CD14-positive monocyte (primary cell): ENCODE data around the gene ANP32B. TPM values are rescaled to one million over a fixed set of nuclear protein-coding genes. Genes with fewer than 3 reads are reported as not detected.
A peak's percentile ranks its signal among the peaks of the same experiment; 100 is the strongest.

Experiments used
- DNase-seq, 3 donors: peaks; one replicate each; pipeline ENCODE4 v3.0.0-alpha.2; 2011 to 2022
- H2AFZ ChIP-seq: 2 replicates; pipeline ENCODE4 v1.6.0; 2012; ENCODE audit warnings: mild to moderate bottlenecking, low read depth, low read length, inconsistent platforms; ENCODE audit not compliant: insufficient read depth, poor library complexity, severe bottlenecking
- H3K27ac ChIP-seq, 2 donors: 1 replicate in 1 of 2; 2 replicates in 1 of 2; pipeline ENCODE4 v1.5.1; 2012 to 2013; ENCODE audit warnings: low read length in 2 of 2, control low read depth in 1 of 2, inconsistent platforms in 1 of 2, low read depth in 1 of 2, mild to moderate bottlenecking in 1 of 2
- H3K27me3 ChIP-seq, 2 donors: one replicate each; pipeline versions ENCODE4 v1.6.0 to v1.6.1; 2011 to 2013; ENCODE audit warnings: low read length in 2 of 2; ENCODE audit not compliant: control insufficient read depth in 2 of 2, insufficient read depth in 2 of 2
- H3K36me3 ChIP-seq, 2 donors: replicated peaks in 1 of 2; 1 replicate in 1 of 2; 2 replicates in 1 of 2; pipeline versions ENCODE4 v1.5.1 to v1.6.1; 2012 to 2013; ENCODE audit warnings: low read length in 2 of 2, control low read depth in 1 of 2, inconsistent platforms in 1 of 2, mild to moderate bottlenecking in 1 of 2; ENCODE audit not compliant: insufficient read depth in 2 of 2, control insufficient read depth in 1 of 2
- H3K4me1 ChIP-seq, 2 donors: 1 replicate in 1 of 2; 2 replicates in 1 of 2; pipeline versions ENCODE4 v1.5.1 to v1.6.1; 2012 to 2013; ENCODE audit warnings: low read length in 2 of 2, control low read depth in 1 of 2, inconsistent platforms in 1 of 2, mild to moderate bottlenecking in 1 of 2, moderate library complexity in 1 of 2; ENCODE audit not compliant: insufficient read depth in 2 of 2, control insufficient read depth in 1 of 2
- H3K4me2 ChIP-seq: replicated peaks from 2 replicates; pipeline ENCODE3; 2012; ENCODE audit warnings: low read length, moderate library complexity, mild to moderate bottlenecking; ENCODE audit not compliant: poor library complexity, severe bottlenecking; ENCODE audit errors: extremely low read depth
- H3K4me3 ChIP-seq, 3 experiments: fragments of 200-600 bp in 1 of 3; sonication (generic) in 1 of 3; replicated peaks in 1 of 3; 1 replicate in 2 of 3; 2 replicates in 1 of 3; pipeline ENCODE4 v1.5.1; 2011 to 2013; ENCODE audit warnings: low read length in 3 of 3, mild to moderate bottlenecking in 3 of 3, control low read depth in 2 of 3, low read depth in 2 of 3, inconsistent platforms in 1 of 3, moderate library complexity in 1 of 3
- H3K79me2 ChIP-seq: 2 replicates; pipeline ENCODE4 v1.6.0; 2012; ENCODE audit warnings: mild to moderate bottlenecking, control low read depth, inconsistent platforms, low read length, moderate library complexity; ENCODE audit not compliant: insufficient read depth
- H3K9ac ChIP-seq: 2 replicates; pipeline ENCODE4 v1.6.0; 2017; ENCODE audit warnings: low read length, mild to moderate bottlenecking; ENCODE audit not compliant: insufficient read depth, poor library complexity, severe bottlenecking
- H3K9me3 ChIP-seq, 2 donors: replicated peaks in 1 of 2; 1 replicate in 1 of 2; 2 replicates in 1 of 2; pipeline versions ENCODE4 v1.5.1 to v1.6.1; 2012 to 2013; ENCODE audit warnings: low read length in 2 of 2, control low read depth in 1 of 2; ENCODE audit not compliant: control insufficient read depth in 1 of 2, insufficient read depth in 1 of 2
- H4K20me1 ChIP-seq: 2 replicates; pipeline ENCODE4 v1.6.0; 2012; ENCODE audit warnings: mild to moderate bottlenecking, low read length, control low read depth, moderate library complexity; ENCODE audit not compliant: insufficient read depth
- H3K27ac Mint-ChIP-seq, 7 donors: one replicate each; pipeline ENCODE4 v1.8.0; 2020; ENCODE audit warnings: mild to moderate bottlenecking in 7 of 7, mixed read lengths in 7 of 7, moderate library complexity in 6 of 7, inconsistent platforms in 2 of 7
- H3K27me3 Mint-ChIP-seq, 3 donors: one replicate each; pipeline ENCODE4 v1.8.0; 2021 to 2022; ENCODE audit warnings: low read depth in 3 of 3, mild to moderate bottlenecking in 3 of 3, mixed read lengths in 3 of 3, moderate library complexity in 3 of 3, inconsistent platforms in 1 of 3
- H3K36me3 Mint-ChIP-seq, 2 donors: one replicate each; pipeline ENCODE4 v1.8.0; 2020; ENCODE audit warnings: mixed read lengths in 2 of 2, inconsistent platforms in 1 of 2, mild to moderate bottlenecking in 1 of 2
- H3K4me1 Mint-ChIP-seq: one replicate; pipeline ENCODE4 v1.8.0; 2020; ENCODE audit warnings: mild to moderate bottlenecking, mixed read lengths
- H3K4me3 Mint-ChIP-seq, 2 donors: one replicate each; pipeline ENCODE4 v1.8.0; 2020; ENCODE audit warnings: mild to moderate bottlenecking in 2 of 2, mixed read lengths in 2 of 2, moderate library complexity in 1 of 2
- H3K9me3 Mint-ChIP-seq, 7 donors: one replicate each; pipeline ENCODE4 v1.8.0; 2020 to 2022; ENCODE audit warnings: mixed read lengths in 7 of 7, mild to moderate bottlenecking in 6 of 7, moderate library complexity in 6 of 7, inconsistent platforms in 2 of 7
- WGBS: methylation state at CpG from one replicate; pipeline ENCODE4 v1.1.5; 2013; ENCODE audit warnings: missing lambda C conversion rate; ENCODE audit not compliant: insufficient coverage; 5-methylcytosine and 5-hydroxymethylcytosine counted together
- intact Hi-C, 2 donors: fragments of 100-400 bp; cut with micrococcal nuclease; formaldehyde crosslinking; loops; one replicate each; pipeline versions ENCODE4 v1.15.0 to v1.15.1; 2023
- polyA plus RNA-seq, 3 donors: library from polyadenylated mRNA; depleted of rRNA in 1 of 3; unstranded in 2 of 3; stranded (reverse) in 1 of 3; fragments of 300-500 nt in 2 of 3; fragments of >200 nt in 1 of 3; fragmentation: Illumina TruSeq in 2 of 3; gene quantifications; 1 replicate in 2 of 3; 2 replicates in 1 of 3; pipeline ENCODE4 v1.2.3, GENCODE V29; 2012 to 2021
- TF ChIP-seq, protein P1 (sequence below): fragments of 200-600 bp; IDR thresholded peaks from one replicate; pipeline ENCODE4 v1.8.0; 2022; ENCODE audit warnings: antibody characterized with exemption, mild to moderate bottlenecking

Gene ANP32B
- polyA plus RNA-seq, 3 donors: 29.7 to 40.7 (median 30.8) TPM

DNA sequence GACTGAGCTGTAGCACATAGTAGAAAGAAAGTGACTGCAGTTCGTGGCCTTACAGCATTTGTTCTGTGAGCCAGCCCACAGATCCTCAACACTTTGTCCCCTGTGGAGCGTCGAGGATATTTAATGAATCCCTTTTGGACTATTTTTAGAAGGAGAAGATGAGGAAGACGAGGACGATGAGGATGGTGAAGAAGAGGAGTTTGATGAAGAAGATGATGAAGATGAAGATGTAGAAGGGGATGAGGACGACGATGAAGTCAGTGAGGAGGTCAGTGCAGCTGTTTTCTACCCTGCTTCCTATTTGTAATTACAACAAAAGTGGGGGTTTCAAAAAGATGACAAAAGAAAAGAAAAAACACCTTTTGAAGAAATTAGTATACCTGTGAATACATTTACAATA, 28.0 kb downstream of the ANP32B start:
- peak overlapping the region in 1 of 2 donors; percentile 65 for H3K27ac ChIP-seq
- H3K4me3 ChIP-seq: no peak overlapping the region
- peaks cover 0 to 8% of the 10 kb centered on the region in 2 donors for H3K4me1 ChIP-seq
- Mint-ChIP-seq H3K4me1 (peaks cover 11% of the 10 kb centered on the region), H3K9me3 (peaks cover 0 to 1% (median 0%) of the 10 kb centered on the region in 7 donors), H3K36me3 (peaks cover 81 to 95% of the 10 kb centered on the region in 2 donors), H3K27me3 (no peaks in the 10 kb centered on the region), H3K27ac (peak overlapping the region in 6 of 7 donors; percentile 1 to 41 (median 14)), H3K4me3 (no peak overlapping the region)
- H2AFZ ChIP-seq: no peak overlapping the region
- 100% methylated on average over 1 of the region's 7 CpGs for WGBS
- no peak overlapping the region for H3K4me2 ChIP-seq
- H3K79me2 ChIP-seq: peaks cover 47% of the 10 kb centered on the region
- TF ChIP-seq, protein P1, sequence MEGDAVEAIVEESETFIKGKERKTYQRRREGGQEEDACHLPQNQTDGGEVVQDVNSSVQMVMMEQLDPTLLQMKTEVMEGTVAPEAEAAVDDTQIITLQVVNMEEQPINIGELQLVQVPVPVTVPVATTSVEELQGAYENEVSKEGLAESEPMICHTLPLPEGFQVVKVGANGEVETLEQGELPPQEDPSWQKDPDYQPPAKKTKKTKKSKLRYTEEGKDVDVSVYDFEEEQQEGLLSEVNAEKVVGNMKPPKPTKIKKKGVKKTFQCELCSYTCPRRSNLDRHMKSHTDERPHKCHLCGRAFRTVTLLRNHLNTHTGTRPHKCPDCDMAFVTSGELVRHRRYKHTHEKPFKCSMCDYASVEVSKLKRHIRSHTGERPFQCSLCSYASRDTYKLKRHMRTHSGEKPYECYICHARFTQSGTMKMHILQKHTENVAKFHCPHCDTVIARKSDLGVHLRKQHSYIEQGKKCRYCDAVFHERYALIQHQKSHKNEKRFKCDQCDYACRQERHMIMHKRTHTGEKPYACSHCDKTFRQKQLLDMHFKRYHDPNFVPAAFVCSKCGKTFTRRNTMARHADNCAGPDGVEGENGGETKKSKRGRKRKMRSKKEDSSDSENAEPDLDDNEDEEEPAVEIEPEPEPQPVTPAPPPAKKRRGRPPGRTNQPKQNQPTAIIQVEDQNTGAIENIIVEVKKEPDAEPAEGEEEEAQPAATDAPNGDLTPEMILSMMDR: no peak
- no peaks in the 10 kb centered on the region for H3K9me3 ChIP-seq
- H3K9ac ChIP-seq: no peak overlapping the region
- DNase-seq: no peak
- peaks cover 90 to 100% of the 10 kb centered on the region in 2 donors for H3K36me3 ChIP-seq
- intact Hi-C loops: no loop called here
- no peaks in the 10 kb centered on the region for H3K27me3 ChIP-seq
- peaks cover 30% of the 10 kb centered on the region for H4K20me1 ChIP-seq

DNA sequence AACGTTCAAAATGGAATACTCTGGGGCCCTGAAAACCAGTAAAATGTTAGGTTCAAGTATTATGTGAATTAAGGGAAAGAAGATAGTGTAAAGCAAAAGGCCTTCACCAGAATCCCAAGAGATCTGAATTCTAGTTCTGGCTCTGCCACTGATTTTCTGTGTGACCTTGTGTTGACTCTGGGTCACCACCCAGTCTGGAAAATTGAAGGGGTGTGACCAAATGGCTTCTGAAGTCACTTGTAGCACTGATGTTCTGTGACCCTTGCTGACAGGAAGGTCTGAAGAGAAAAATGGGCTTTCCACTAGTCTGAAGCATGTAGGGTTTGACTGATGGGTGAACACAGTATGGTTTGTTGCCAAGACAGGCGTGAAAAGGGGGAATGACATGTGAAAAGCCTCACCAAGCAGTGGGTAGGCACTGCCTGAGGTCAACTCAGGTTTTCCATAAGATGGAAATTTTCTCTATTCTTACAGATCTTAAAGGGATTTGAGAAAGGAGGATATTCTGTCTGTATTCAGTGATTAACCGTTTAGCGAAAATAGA, 33.1 kb downstream of the ANP32B start:
- Histone ChIP-seq H3K9ac (no peak overlapping the region), H4K20me1 (peaks cover under 1% of the 10 kb centered on the region), H2AFZ (no peak overlapping the region), H3K79me2 (peaks cover 3% of the 10 kb centered on the region), H3K4me1 (no peaks in the 10 kb centered on the region), H3K9me3 (no peaks in the 10 kb centered on the region), H3K36me3 (peaks cover 79 to 100% of the 10 kb centered on the region in 2 donors), H3K4me3 (no peak overlapping the region), H3K4me2 (no peak overlapping the region), H3K27me3 (no peaks in the 10 kb centered on the region), H3K27ac (no peak overlapping the region)
- peaks cover 0 to 1% (median 0%) of the 10 kb centered on the region in 7 donors for H3K9me3 Mint-ChIP-seq
- H3K36me3 Mint-ChIP-seq: peaks cover 77 to 86% of the 10 kb centered on the region in 2 donors
- DNase-seq: no peak
- 80% methylated on average over 1 of the region's 4 CpGs for WGBS
- no peaks in the 10 kb centered on the region for H3K27me3 Mint-ChIP-seq
- TF ChIP-seq, protein P1: no peak
- intact Hi-C loops: no loop called here
- no peaks in the 10 kb centered on the region for H3K4me1 Mint-ChIP-seq
- H3K27ac Mint-ChIP-seq: peak overlapping the region in 2 of 7 donors; percentile 22 to 71
- H3K4me3 Mint-ChIP-seq: no peak overlapping the region
